Trophoblast cell (in vitro differentiated cells and primary cell): ENCODE measurements around the gene EHMT1.
A peak's percentile ranks its signal among the peaks of the same experiment; 100 is the strongest.

Experiments
- DNase-seq, 2 donors: peaks; one replicate each; pipeline ENCODE4 v3.0.0-alpha.2; 2016
- H2AFZ ChIP-seq: 2 replicates; pipeline ENCODE4 v1.6.1; 2013; ENCODE audit warnings: low read length, moderate library complexity, mild to moderate bottlenecking; ENCODE audit not compliant: insufficient read depth, poor library complexity
- H2AK5ac ChIP-seq: 2 replicates; pipeline ENCODE4 v1.6.1; 2013; ENCODE audit warnings: mild to moderate bottlenecking, low read length
- H2BK120ac ChIP-seq: 2 replicates; pipeline ENCODE4 v1.6.1; 2013; ENCODE audit warnings: low read length, mild to moderate bottlenecking, moderate library complexity; ENCODE audit not compliant: insufficient read depth, poor library complexity
- H2BK12ac ChIP-seq: 2 replicates; pipeline ENCODE4 v1.6.1; 2013; ENCODE audit warnings: mild to moderate bottlenecking, low read length, moderate library complexity
- H2BK5ac ChIP-seq: 2 replicates; pipeline ENCODE4 v1.6.1; 2013; ENCODE audit warnings: low read length, low read depth, moderate library complexity, mild to moderate bottlenecking; ENCODE audit not compliant: poor library complexity
- H3K14ac ChIP-seq: 2 replicates; pipeline ENCODE4 v1.6.1; 2013; ENCODE audit warnings: mild to moderate bottlenecking, low read length
- H3K18ac ChIP-seq: 2 replicates; pipeline ENCODE4 v1.6.1; 2013; ENCODE audit warnings: mild to moderate bottlenecking, low read length
- H3K23ac ChIP-seq: 2 replicates; pipeline ENCODE4 v1.6.1; 2013; ENCODE audit warnings: low read length
- H3K27ac ChIP-seq: 2 replicates; pipeline ENCODE4 v1.5.1; 2013; ENCODE audit warnings: low read depth, mild to moderate bottlenecking, inconsistent platforms, low read length, moderate library complexity
- H3K27me3 ChIP-seq: 2 replicates; pipeline ENCODE4 v1.6.1; 2013; ENCODE audit warnings: inconsistent platforms, mild to moderate bottlenecking, low read length, moderate library complexity; ENCODE audit not compliant: insufficient read depth
- H3K36me3 ChIP-seq, 2 experiments: 1 replicate in 1 of 2; 2 replicates in 1 of 2; pipeline ENCODE4 v1.6.1; 2013; ENCODE audit warnings: low read length in 2 of 2, mild to moderate bottlenecking in 2 of 2, moderate library complexity in 1 of 2; ENCODE audit not compliant: insufficient read depth in 2 of 2, control insufficient read depth in 1 of 2
- H3K4ac ChIP-seq: 2 replicates; pipeline ENCODE4 v1.6.1; 2013; ENCODE audit warnings: low read depth, mild to moderate bottlenecking, low read length, moderate library complexity
- H3K4me1 ChIP-seq, 2 experiments: 1 replicate in 1 of 2; 2 replicates in 1 of 2; pipeline ENCODE4 v1.6.1; 2013; ENCODE audit warnings: low read length in 2 of 2, mild to moderate bottlenecking in 2 of 2, moderate library complexity in 1 of 2; ENCODE audit not compliant: insufficient read depth in 2 of 2, control insufficient read depth in 1 of 2
- H3K4me2 ChIP-seq: 2 replicates; pipeline ENCODE4 v1.6.1; 2013; ENCODE audit warnings: inconsistent platforms, mild to moderate bottlenecking, low read length, moderate library complexity
- H3K4me3 ChIP-seq: 2 replicates; pipeline ENCODE4 v1.5.1; 2013; ENCODE audit warnings: mild to moderate bottlenecking, low read depth, low read length, inconsistent platforms
- H3K79me1 ChIP-seq: one replicate; pipeline ENCODE4 v1.6.1; 2013; ENCODE audit warnings: low read length
- H3K79me2 ChIP-seq: 2 replicates; pipeline ENCODE4 v1.6.1; 2013; ENCODE audit warnings: low read length, mild to moderate bottlenecking; ENCODE audit not compliant: control insufficient read depth, insufficient read depth, poor library complexity
- H3K9ac ChIP-seq: 2 replicates; pipeline ENCODE4 v1.6.1; 2013; ENCODE audit warnings: mild to moderate bottlenecking, low read length
- H3K9me3 ChIP-seq: 2 replicates; pipeline ENCODE4 v1.6.1; 2013; ENCODE audit warnings: low read depth, mild to moderate bottlenecking, control low read depth, inconsistent platforms, low read length; ENCODE audit not compliant: insufficient read depth
- H4K12ac ChIP-seq: 2 replicates; pipeline ENCODE4 v1.6.1; 2013; ENCODE audit warnings: low read depth, mild to moderate bottlenecking, low read length, moderate library complexity
- H4K8ac ChIP-seq: 2 replicates; pipeline ENCODE4 v1.6.1; 2013; ENCODE audit warnings: low read depth, mild to moderate bottlenecking, low read length, moderate library complexity
- H4K91ac ChIP-seq: one replicate; pipeline ENCODE4 v1.6.1; 2013; ENCODE audit warnings: low read depth, mild to moderate bottlenecking, low read length, moderate library complexity
- WGBS: extraction: QIAGEN DNeasy Blood & Tissue Kit; methylation state at CpG from one replicate; pipeline ENCODE4 v1.1.7; 2013; ENCODE audit warnings: missing lambda C conversion rate; ENCODE audit not compliant: insufficient read length, insufficient coverage; ENCODE audit errors: extremely low coverage; 5-methylcytosine and 5-hydroxymethylcytosine counted together

The EHMT1 gene

DNA sequence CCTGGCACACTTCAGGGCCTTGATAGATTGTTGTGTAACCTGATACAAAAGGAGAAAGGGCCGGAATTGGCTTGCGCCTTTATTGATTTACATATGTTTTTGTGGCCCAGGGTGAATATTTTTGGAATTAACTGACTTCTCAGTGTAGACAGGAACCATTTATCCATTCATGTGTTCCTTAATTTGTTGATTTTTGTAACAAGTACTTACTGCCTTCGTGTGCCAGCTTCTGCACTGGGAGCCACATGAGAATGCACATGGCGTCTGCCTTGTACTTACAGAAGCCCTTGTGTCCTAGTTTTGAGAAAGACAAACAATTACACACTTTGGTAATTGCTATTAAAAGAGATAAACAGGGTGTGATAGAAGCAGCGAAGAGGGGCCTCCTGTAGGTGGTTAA, 26.4 kb downstream of the EHMT1 start:
- H4K12ac ChIP-seq, result no peak overlapping the region
- peaks cover 2% of the 10 kb centered on the region for H3K9me3 ChIP-seq
- H3K9ac ChIP-seq, result no peak overlapping the region
- no peak overlapping the region for H3K23ac ChIP-seq
- H3K36me3 ChIP-seq, result peaks cover 7% of the 10 kb centered on the region in 2 experiments
- no peak overlapping the region for H4K8ac ChIP-seq
- H2BK120ac ChIP-seq, result no peak overlapping the region
- H2AFZ ChIP-seq, result no peak overlapping the region
- no peak overlapping the region for H3K4me3 ChIP-seq
- H3K18ac ChIP-seq, result no peak overlapping the region
- no peak overlapping the region for H4K91ac ChIP-seq
- no peak for DNase-seq
- H3K79me2 ChIP-seq, result peaks cover 8% of the 10 kb centered on the region
- no peak overlapping the region for H3K14ac ChIP-seq
- H3K4ac ChIP-seq, result peak overlapping the region; percentile 54
- no peak overlapping the region for H3K27ac ChIP-seq
- H3K4me2 ChIP-seq, result no peak overlapping the region
- no peak overlapping the region for H2BK5ac ChIP-seq
- no peak overlapping the region for H2AK5ac ChIP-seq
- H2BK12ac ChIP-seq, result no peak overlapping the region
- WGBS, result no CpG with 5 or more reads among the region's 5 CpGs
- peaks cover 0 to 4% of the 10 kb centered on the region in 2 experiments for H3K4me1 ChIP-seq
- H3K27me3 ChIP-seq, result no peaks in the 10 kb centered on the region
- H3K79me1 ChIP-seq, result no peaks in the 10 kb centered on the region

DNA sequence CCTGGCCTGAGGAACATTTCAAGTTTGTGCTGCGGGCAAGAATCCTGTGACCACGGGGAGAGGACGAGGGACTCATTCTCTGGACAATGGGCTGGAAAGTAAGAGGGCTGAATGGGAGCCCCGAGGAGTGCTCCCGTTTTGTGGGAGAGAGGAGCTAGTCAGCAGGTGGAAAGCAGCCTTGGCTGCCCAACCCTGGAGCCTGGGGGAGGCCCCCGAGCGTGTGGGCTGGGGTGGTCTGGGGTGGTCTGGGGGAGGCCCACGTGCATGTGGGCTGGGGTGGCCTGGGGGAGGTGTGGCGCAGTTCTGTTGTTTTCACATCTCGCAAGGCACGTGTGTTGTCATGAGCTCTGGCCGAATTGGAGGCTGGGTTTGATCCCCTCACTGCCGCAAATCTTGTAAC, 27.5 kb downstream of the EHMT1 start:
- no peak overlapping the region for H2BK12ac ChIP-seq
- H3K36me3 ChIP-seq, result peaks cover 10 to 12% of the 10 kb centered on the region in 2 experiments
- H2AFZ ChIP-seq, result no peak overlapping the region
- no peak overlapping the region for H3K18ac ChIP-seq
- no peaks in the 10 kb centered on the region for H3K79me1 ChIP-seq
- H3K4me3 ChIP-seq, result no peak overlapping the region
- peaks cover 2% of the 10 kb centered on the region for H3K9me3 ChIP-seq
- no peak overlapping the region for H3K14ac ChIP-seq
- H4K91ac ChIP-seq, result no peak overlapping the region
- peak overlapping the region; percentile 38 for H3K4ac ChIP-seq
- H2BK120ac ChIP-seq, result no peak overlapping the region
- peaks cover 0 to 4% of the 10 kb centered on the region in 2 experiments for H3K4me1 ChIP-seq
- H3K9ac ChIP-seq, result no peak overlapping the region
- DNase-seq, result no peak
- no peak overlapping the region for H3K27ac ChIP-seq
- H3K27me3 ChIP-seq, result no peaks in the 10 kb centered on the region
- no peak overlapping the region for H2BK5ac ChIP-seq
- no peak overlapping the region for H3K4me2 ChIP-seq
- peaks cover 7% of the 10 kb centered on the region for H3K79me2 ChIP-seq
- H3K23ac ChIP-seq, result no peak overlapping the region
- no peak overlapping the region for H4K12ac ChIP-seq
- no peak overlapping the region for H2AK5ac ChIP-seq
- WGBS, result no CpG with 5 or more reads among the region's 13 CpGs
- H4K8ac ChIP-seq, result no peak overlapping the region

DNA sequence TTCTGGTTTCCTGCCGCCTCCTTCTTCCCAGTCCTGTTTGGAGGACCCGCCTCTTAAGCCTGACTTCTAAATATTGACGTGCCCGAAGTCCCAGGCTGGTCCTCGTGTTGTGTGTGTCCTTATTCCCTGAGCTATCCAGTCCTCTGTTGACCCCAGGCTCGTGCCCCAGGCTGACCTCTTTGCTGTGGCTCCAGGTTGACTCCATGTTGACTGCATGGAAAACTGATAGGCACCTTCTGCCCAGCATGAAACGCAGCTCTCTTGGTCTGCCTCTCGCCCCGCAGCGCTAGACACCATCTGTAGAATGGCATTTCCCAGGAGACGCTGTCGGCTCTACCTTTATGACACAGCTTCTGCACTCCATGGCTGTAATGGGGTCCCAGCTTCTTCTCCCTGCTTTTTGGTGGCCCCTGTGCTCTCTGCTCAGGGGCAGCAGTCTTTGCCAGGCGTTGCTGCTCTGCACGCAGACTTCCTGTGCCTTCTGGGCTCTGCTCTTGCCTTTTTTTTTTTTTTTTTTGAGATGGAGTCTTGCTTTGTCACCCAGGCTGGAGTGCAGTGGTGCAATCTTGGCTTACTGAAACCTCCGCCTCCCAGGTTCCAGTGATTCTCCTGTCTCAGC, 28.4 kb downstream of the EHMT1 start:
- H3K4me1 ChIP-seq, result peaks cover 0 to 4% of the 10 kb centered on the region in 2 experiments
- H2AK5ac ChIP-seq, result no peak overlapping the region
- peaks cover 2% of the 10 kb centered on the region for H3K9me3 ChIP-seq
- no peak overlapping the region for H2AFZ ChIP-seq
- DNase-seq, result no peak
- no CpG with 5 or more reads among the region's 15 CpGs for WGBS
- no peak overlapping the region for H3K18ac ChIP-seq
- peaks cover 4% of the 10 kb centered on the region for H3K79me2 ChIP-seq
- H4K91ac ChIP-seq, result no peak overlapping the region
- H3K27me3 ChIP-seq, result no peaks in the 10 kb centered on the region
- peaks cover 11 to 12% of the 10 kb centered on the region in 2 experiments for H3K36me3 ChIP-seq
- H3K27ac ChIP-seq, result no peak overlapping the region
- peak overlapping the region; percentile 37 for H3K4me3 ChIP-seq
- peak overlapping the region; percentile 19 for H3K4ac ChIP-seq
- no peak overlapping the region for H2BK120ac ChIP-seq
- no peak overlapping the region for H3K23ac ChIP-seq
- H3K4me2 ChIP-seq, result no peak overlapping the region
- H2BK5ac ChIP-seq, result no peak overlapping the region
- H3K9ac ChIP-seq, result no peak overlapping the region
- H3K79me1 ChIP-seq, result no peaks in the 10 kb centered on the region
- H2BK12ac ChIP-seq, result no peak overlapping the region
- H4K12ac ChIP-seq, result no peak overlapping the region
- no peak overlapping the region for H4K8ac ChIP-seq
- no peak overlapping the region for H3K14ac ChIP-seq

DNA sequence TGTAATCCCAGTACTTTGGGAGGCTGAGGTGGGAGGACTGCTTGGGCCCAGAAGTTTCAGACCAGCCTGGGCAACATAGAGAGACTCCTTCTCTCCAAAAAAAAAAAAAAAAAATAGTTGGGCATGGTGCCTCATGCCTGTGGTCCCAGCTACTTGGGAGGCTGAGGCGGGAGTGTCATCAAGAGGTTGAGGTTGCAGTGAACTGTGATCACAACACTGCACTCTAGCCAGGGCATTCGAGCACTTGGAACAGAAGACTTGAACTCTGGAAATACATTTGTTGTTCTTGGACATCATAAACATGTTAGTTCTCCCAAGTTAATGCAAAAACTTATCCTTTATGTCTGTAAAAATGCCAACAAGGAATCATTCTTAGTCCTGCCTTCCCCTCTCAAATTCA, 29.6 kb downstream of the EHMT1 start:
- Histone ChIP-seq H4K91ac (no peak overlapping the region), H3K4me1 (peaks cover 0 to 4% of the 10 kb centered on the region in 2 experiments), H4K8ac (no peak overlapping the region), H2AK5ac (no peak overlapping the region), H3K79me2 (peaks cover 2% of the 10 kb centered on the region), H3K9me3 (peaks cover 2% of the 10 kb centered on the region), H3K4me2 (no peak overlapping the region), H3K14ac (no peak overlapping the region), H2BK12ac (no peak overlapping the region), H2BK120ac (no peak overlapping the region), H3K9ac (no peak overlapping the region), H3K4me3 (no peak overlapping the region), H2BK5ac (no peak overlapping the region), H3K23ac (no peak overlapping the region), H2AFZ (no peak overlapping the region), H3K79me1 (no peaks in the 10 kb centered on the region), H3K18ac (no peak overlapping the region), H3K27ac (no peak overlapping the region), H3K27me3 (no peaks in the 10 kb centered on the region), H3K36me3 (peaks cover 10 to 12% of the 10 kb centered on the region in 2 experiments), H4K12ac (no peak overlapping the region), H3K4ac (peak overlapping the region; percentile 43)
- no CpG with 5 or more reads among the region's 2 CpGs for WGBS
- DNase-seq, result no peak
